Ureter (tissue), 1 donor: ENCODE data around the gene ADAM21. TPM values are rescaled to one million over a fixed set of nuclear protein-coding genes. Genes with fewer than 3 reads are reported as not detected.
"Not testable (repeated sequence)": the region's sequence is repeated elsewhere in the genome, so short reads cannot be mapped to it uniquely, and the experiment has no call there.

Source experiments
- DNase-seq: peaks from one replicate; pipeline ENCODE4 v3.0.0-alpha.2; 2020; ENCODE audit warnings: low spot score
- total RNA-seq: library from RNA; stranded (reverse); gene quantifications from one replicate; pipeline ENCODE4 v1.2.4, GENCODE V29; 2023
- donor health status: DM: yes; HTN: yes; CAD: no.

The ADAM21 gene
- total RNA-seq, 1 donor from 2014 or later = not detected

- DNase-seq = not testable (repeated sequence)
Observed at GRCh38 chr14:70477356-70478105, 25.6 kb downstream of the ADAM21 start.

GRCh38 chr14:70489579-70490200, 37.7 kb downstream of the ADAM21 start:
- no peak for DNase-seq

GRCh38 chr14:70498191-70498590, 46.2 kb downstream of the ADAM21 start:
- no peak for DNase-seq

Other genes starting within 250 kb of the ADAM21 start
- 58.1 TPM for gene COX16, start 92.5 kb upstream of the ADAM21 start, total RNA-seq
- gene SYNJ2BP, start 35.1 kb upstream of the ADAM21 start, total RNA-seq = 38.8 TPM
- 2.8 TPM for gene ADAM20, start 82.8 kb downstream of the ADAM21 start, total RNA-seq
- 37.7 TPM for gene MED6, start 148.5 kb downstream of the ADAM21 start, total RNA-seq
- gene TTC9, start 189.7 kb downstream of the ADAM21 start, total RNA-seq = 7.0 TPM